ENCODE results near the gene RPL31.

The RPL31 gene

DNA sequence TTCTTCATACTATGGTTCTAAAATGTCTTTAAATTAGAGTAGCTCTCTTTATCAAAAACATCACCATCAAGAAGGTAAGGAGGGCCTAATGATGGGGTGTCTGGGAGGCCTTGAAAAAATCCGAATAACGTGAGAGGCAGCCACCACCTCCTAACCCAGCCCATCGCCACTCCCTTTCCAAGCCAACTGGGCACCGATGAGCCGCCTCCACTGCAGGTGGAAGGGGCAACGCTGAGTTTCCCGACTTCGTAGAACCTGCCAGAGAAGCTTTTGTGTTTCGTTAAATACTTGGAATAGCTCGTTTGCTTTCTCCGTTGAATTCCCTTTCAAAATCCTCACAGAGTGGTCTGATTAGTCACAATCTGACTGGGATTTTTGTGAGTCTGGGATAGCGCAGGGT, 22.0 kb upstream of the RPL31 start:
- H3K27me3 ChIP-seq (replicated peaks; ENCODE audit: insufficient read depth, low read length): no peaks in the 10 kb centered on the region
- TF ChIP-seq, protein P1, sequence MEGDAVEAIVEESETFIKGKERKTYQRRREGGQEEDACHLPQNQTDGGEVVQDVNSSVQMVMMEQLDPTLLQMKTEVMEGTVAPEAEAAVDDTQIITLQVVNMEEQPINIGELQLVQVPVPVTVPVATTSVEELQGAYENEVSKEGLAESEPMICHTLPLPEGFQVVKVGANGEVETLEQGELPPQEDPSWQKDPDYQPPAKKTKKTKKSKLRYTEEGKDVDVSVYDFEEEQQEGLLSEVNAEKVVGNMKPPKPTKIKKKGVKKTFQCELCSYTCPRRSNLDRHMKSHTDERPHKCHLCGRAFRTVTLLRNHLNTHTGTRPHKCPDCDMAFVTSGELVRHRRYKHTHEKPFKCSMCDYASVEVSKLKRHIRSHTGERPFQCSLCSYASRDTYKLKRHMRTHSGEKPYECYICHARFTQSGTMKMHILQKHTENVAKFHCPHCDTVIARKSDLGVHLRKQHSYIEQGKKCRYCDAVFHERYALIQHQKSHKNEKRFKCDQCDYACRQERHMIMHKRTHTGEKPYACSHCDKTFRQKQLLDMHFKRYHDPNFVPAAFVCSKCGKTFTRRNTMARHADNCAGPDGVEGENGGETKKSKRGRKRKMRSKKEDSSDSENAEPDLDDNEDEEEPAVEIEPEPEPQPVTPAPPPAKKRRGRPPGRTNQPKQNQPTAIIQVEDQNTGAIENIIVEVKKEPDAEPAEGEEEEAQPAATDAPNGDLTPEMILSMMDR (IDR thresholded peaks at IDR 0.05; ENCODE audit: low read length): no peak
- TF ChIP-seq EZH2phosphoT487 (IDR thresholded peaks at IDR 0.05; ENCODE audit: low read length) (no peak), EZH2 (optimal IDR thresholded peaks at IDR 0.05; ENCODE audit: low read depth, low read length) (no peak)
- H3K27ac ChIP-seq (ENCODE audit: low read length): no peak overlapping the region
- no peaks in the 10 kb centered on the region for H3F3A ChIP-seq (ENCODE audit: insufficient read depth, low read length)
- DNase-seq: no peak
- no peak overlapping the region for H2AFZ ChIP-seq (ENCODE audit: low read length)
- H3K79me2 ChIP-seq (ENCODE audit: low read length): no peaks in the 10 kb centered on the region
- H3K9ac ChIP-seq (ENCODE audit: low read length): no peak overlapping the region
- H3K9me3 ChIP-seq (replicated peaks; ENCODE audit: insufficient read depth, low read length): no peaks in the 10 kb centered on the region
- H3K9me2 ChIP-seq (replicated peaks; ENCODE audit: insufficient read depth, low read length): no peaks in the 10 kb centered on the region
- H3K36me3 ChIP-seq (replicated peaks; ENCODE audit: insufficient read depth, low read length): no peaks in the 10 kb centered on the region
- no peak overlapping the region for H3K4me3 ChIP-seq (ENCODE audit: low read length)
- H3K4me2 ChIP-seq (ENCODE audit: low read depth, low read length): no peak overlapping the region
- no peaks in the 10 kb centered on the region for H4K20me1 ChIP-seq (ENCODE audit: insufficient read depth, low read length)
- H3K4me1 ChIP-seq (ENCODE audit: low read length): no peaks in the 10 kb centered on the region

- TF ChIP-seq EZH2 (optimal IDR thresholded peaks at IDR 0.05; ENCODE audit: low read depth, low read length): no peak
- TF ChIP-seq, protein P1 (IDR thresholded peaks at IDR 0.05; ENCODE audit: low read length): no peak
- TF ChIP-seq EZH2phosphoT487 (IDR thresholded peaks at IDR 0.05; ENCODE audit: low read length): no peak
- Histone ChIP-seq H3K9me2 (replicated peaks; ENCODE audit: insufficient read depth, low read length) (no peaks in the 10 kb centered on the region), H3K27me3 (replicated peaks; ENCODE audit: insufficient read depth, low read length) (no peaks in the 10 kb centered on the region), H3K27ac (ENCODE audit: low read length) (no peak overlapping the region), H3K79me2 (ENCODE audit: low read length) (no peaks in the 10 kb centered on the region), H3K9me3 (replicated peaks; ENCODE audit: insufficient read depth, low read length) (no peaks in the 10 kb centered on the region), H3K4me3 (ENCODE audit: low read length) (no peak overlapping the region), H2AFZ (ENCODE audit: low read length) (no peak overlapping the region), H3K9ac (ENCODE audit: low read length) (no peak overlapping the region), H3F3A (ENCODE audit: insufficient read depth, low read length) (no peaks in the 10 kb centered on the region), H3K4me1 (ENCODE audit: low read length) (no peaks in the 10 kb centered on the region), H3K4me2 (ENCODE audit: low read depth, low read length) (no peak overlapping the region), H4K20me1 (ENCODE audit: insufficient read depth, low read length) (no peaks in the 10 kb centered on the region), H3K36me3 (replicated peaks; ENCODE audit: insufficient read depth, low read length) (no peaks in the 10 kb centered on the region)
- no peak for DNase-seq
These were observed 21.1 kb upstream of the RPL31 start for GRCh38 chr2:100981011-100981410.

DNA sequence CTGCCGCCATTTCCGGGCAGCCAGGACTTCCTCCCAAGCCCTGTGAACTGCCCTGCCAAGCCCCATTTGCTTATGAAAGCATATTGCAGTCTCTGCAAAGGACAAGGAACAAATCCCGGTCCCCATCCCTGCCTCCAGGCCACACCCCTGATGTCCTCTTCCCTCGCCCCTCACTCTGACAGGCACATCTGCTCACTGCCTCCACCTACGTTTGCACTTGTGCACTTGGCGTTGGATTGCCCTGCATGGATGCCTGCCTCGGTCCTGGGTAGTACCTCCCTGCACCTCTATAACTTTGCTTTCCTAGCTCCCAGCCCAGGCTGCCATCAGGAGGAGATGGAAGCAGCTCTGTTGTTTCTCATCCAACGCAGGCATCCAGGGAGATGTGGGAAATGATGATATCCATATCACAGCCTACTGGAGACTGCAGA, 19.6 kb upstream of the RPL31 start:
- Histone ChIP-seq H3K4me1 (ENCODE audit: low read length) (no peaks in the 10 kb centered on the region), H3K4me2 (ENCODE audit: low read depth, low read length) (no peak overlapping the region), H3K9me3 (replicated peaks; ENCODE audit: insufficient read depth, low read length) (no peaks in the 10 kb centered on the region), H3K9me2 (replicated peaks; ENCODE audit: insufficient read depth, low read length) (no peaks in the 10 kb centered on the region), H3K9ac (ENCODE audit: low read length) (no peak overlapping the region), H3K27me3 (replicated peaks; ENCODE audit: insufficient read depth, low read length) (no peaks in the 10 kb centered on the region), H3F3A (ENCODE audit: insufficient read depth, low read length) (no peaks in the 10 kb centered on the region), H3K79me2 (ENCODE audit: low read length) (no peaks in the 10 kb centered on the region), H2AFZ (ENCODE audit: low read length) (no peak overlapping the region), H3K4me3 (ENCODE audit: low read length) (no peak overlapping the region), H3K36me3 (replicated peaks; ENCODE audit: insufficient read depth, low read length) (no peaks in the 10 kb centered on the region), H3K27ac (ENCODE audit: low read length) (no peak overlapping the region), H4K20me1 (ENCODE audit: insufficient read depth, low read length) (no peaks in the 10 kb centered on the region)
- DNase-seq: no peak
- TF ChIP-seq EZH2 (optimal IDR thresholded peaks at IDR 0.05; ENCODE audit: low read depth, low read length) (no peak), EZH2phosphoT487 (IDR thresholded peaks at IDR 0.05; ENCODE audit: low read length) (no peak)
- TF ChIP-seq, protein P1 (IDR thresholded peaks at IDR 0.05; ENCODE audit: low read length): no peak

Data from MM.1S (cell line).